Heart right ventricle (tissue), 16 donors: ENCODE results near the gene SCAMP3. TPM values are rescaled to one million over a fixed set of nuclear protein-coding genes. Genes with fewer than 3 reads are reported as not detected.

Experiments
- ATAC-seq, 8 donors: fragments of 200-7000 bp; cut with Tn5 transposase; one replicate each; pipeline ENCODE4 v1.9.1; 2020; ENCODE audit warnings: mild to moderate bottlenecking in 8 of 8, moderate library complexity in 8 of 8, moderate number of reproducible peaks in 1 of 8
- DNase-seq, 2 donors: peaks; one replicate each; pipeline ENCODE4 v3.0.0-alpha.2; 2020
- H3K27ac ChIP-seq, 10 donors: fragments of 200-600 bp; sonication (generic) in 2 of 10; one replicate each; pipeline versions ENCODE4 v1.5.0 to v1.8.0; 2020 to 2022; ENCODE audit warnings: mild to moderate bottlenecking in 3 of 10
- H3K27me3 ChIP-seq, 7 donors: fragments of 200-600 bp; one replicate each; pipeline ENCODE4 v1.8.0; 2021 to 2022; ENCODE audit warnings: mild to moderate bottlenecking in 2 of 7
- H3K36me3 ChIP-seq, 9 donors: fragments of 200-600 bp; sonication (generic) in 1 of 9; one replicate each; pipeline versions ENCODE4 v1.5.0 to v1.8.0; 2020 to 2022; ENCODE audit warnings: mild to moderate bottlenecking in 2 of 9
- H3K4me1 ChIP-seq, 9 donors: fragments of 200-600 bp; sonication (generic) in 1 of 9; one replicate each; pipeline versions ENCODE4 v1.5.0 to v1.8.0; 2020 to 2022; ENCODE audit warnings: mild to moderate bottlenecking in 4 of 9
- H3K4me3 ChIP-seq, 10 donors: fragments of 200-600 bp; sonication (generic) in 2 of 10; one replicate each; pipeline versions ENCODE4 v1.5.0 to v1.8.0; 2020 to 2022; ENCODE audit warnings: mild to moderate bottlenecking in 7 of 10, moderate library complexity in 2 of 10
- H3K9me3 ChIP-seq, 11 donors: fragments of 200-600 bp in 10 of 11; sonication (generic) in 2 of 11; one replicate each; pipeline versions ENCODE4 v1.5.0 to v1.8.0; 2013 to 2022; ENCODE audit warnings: mild to moderate bottlenecking in 2 of 11, control low read depth in 1 of 11, moderate library complexity in 1 of 11
- CTCF ChIP-seq, 9 donors: fragments of 200-600 bp; sonication (generic) in 2 of 9; IDR thresholded peaks; one replicate each; pipeline versions ENCODE4 v1.5.0 to v1.8.0; 2021 to 2022; ENCODE audit warnings: antibody characterized with exemption in 9 of 9, mild to moderate bottlenecking in 5 of 9, moderate library complexity in 1 of 9
- WGBS, 2 donors: extraction: QIAGEN DNeasy Blood & Tissue Kit; methylation state at CpG; one replicate each; pipeline ENCODE4 v1.1.7; 2013; ENCODE audit warnings: inconsistent platforms in 1 of 2; 5-methylcytosine and 5-hydroxymethylcytosine counted together
- intact Hi-C, 10 donors: fragments of 100-400 bp; cut with DNase I; formaldehyde crosslinking; loops; one replicate each; pipeline versions ENCODE4 v1.11.1 to v1.14.2; 2022
- polyA plus RNA-seq, 2 donors: library from polyadenylated mRNA; stranded (reverse); fragments of 200-250 nt; gene quantifications; one replicate each; pipeline ENCODE4 v1.2.3, GENCODE V29; 2013
- total RNA-seq, 10 donors: library from RNA; stranded (reverse); fragmentation: NEBNext Ultra II Directional in 3 of 10; extraction: Animal tissue kit (Norgen Biotek cat#: 25700) in 3 of 10; gene quantifications; one replicate each; pipeline versions ENCODE4 v1.2.1 to v1.2.4, GENCODE V29; 2021 to 2023
- donor health status: Arrhythmogenic right ventricular cardiomyopathy.
- donor health status: ischemic (EF 13 %, LVEDD 7.1; RV severe dilation, severe dysfunction).
- donor health status: healthy with polysubstance abuse.
- donor health status: DM: no; HTN: yes; CAD: no.
- donor health status: DM: no; HTN: no; CAD: no.
- donor health status: ischemic (EF 25% LVEDD 6.9; RV normal size, moderate dysfunction).
- donor health status: ischemic (EF 25% LVEDD 5.7; RV mildly dilated, moderate dysfunction).
- donor health status: healthy.
- donor health status: DM: yes; HTN: yes; CAD: no.
- donor health status: Ischemic cardiomyopathy.
- donor health status: ischemic (EF 35%, LVEDD 5.7; RV mildly dilated, moderate dysfunction).
- donor health status: nonischemic (EF 11% LVEDD 7.7; RV severe dilation, severe dysfunction).
- donor health status: DM: yes; HTN: yes; CAD: no.
- donor health status: PGD.
- donor health status: ischemic (EF 29% LVEDD 5.4; RV normal size, mild dysfunction).
- donor health status: nonischemic (EF 23%, LVEDD 6.1; RV moderate dilation, normal function).

Gene SCAMP3
- total and polyA plus RNA-seq, 12 donors: 47.9 to 109 (median 60.1) TPM

GRCh38 chr1:155272466-155273342 lies 10.5 kb upstream of the SCAMP3 start:
- no peak for TF ChIP-seq CTCF (IDR thresholded peaks at IDR 0.05)
- DNase-seq (no peak), ATAC-seq (peak; percentile 23 to 72 (median 31))
- Histone ChIP-seq H3K4me3 (peak overlapping the region; percentile 19 to 88 (median 76)), H3K4me1 (peaks cover 11 to 44% (median 35%) of the 10 kb centered on the region in 9 donors), H3K9me3 (no peaks in the 10 kb centered on the region), H3K27me3 (no peaks in the 10 kb centered on the region), H3K27ac (peak overlapping the region; percentile 78 to 97 (median 92)), H3K36me3 (peaks cover 0 to 43% (median 30%) of the 10 kb centered on the region in 9 donors)
- intact Hi-C loops: loop anchor here in 3 of 10 donors (2.0 to 5.0 kb wide), 2 partner anchors 35 to 36 kb away; partner anchors contain the start of gene FDPS (in 3 of the 3)
- WGBS, 2 donors: 3 to 4% methylated on average over 44 of the region's 44 CpGs

GRCh38 chr1:155269381-155269780 lies 7.2 kb upstream of the SCAMP3 start:
- Histone ChIP-seq H3K27ac (no peak overlapping the region), H3K4me3 (no peak overlapping the region), H3K4me1 (peaks cover 7 to 46% (median 27%) of the 10 kb centered on the region in 9 donors), H3K27me3 (no peaks in the 10 kb centered on the region), H3K36me3 (peaks cover 0 to 76% (median 57%) of the 10 kb centered on the region in 9 donors), H3K9me3 (no peaks in the 10 kb centered on the region)
- no peak for TF ChIP-seq CTCF (IDR thresholded peaks at IDR 0.05)
- ATAC-seq: no peak
- DNase-seq: no peak
- 94 to 96% methylated on average over 21 of the region's 21 CpGs for WGBS, 2 donors
- intact Hi-C loops: no loop called here

GRCh38 chr1:155268630-155269029 lies 6.5 kb upstream of the SCAMP3 start:
- no peak for TF ChIP-seq CTCF (IDR thresholded peaks at IDR 0.05)
- Histone ChIP-seq H3K4me3 (no peak overlapping the region), H3K36me3 (peaks cover 0 to 84% (median 65%) of the 10 kb centered on the region in 9 donors), H3K9me3 (no peaks in the 10 kb centered on the region), H3K4me1 (peaks cover 5 to 41% (median 23%) of the 10 kb centered on the region in 9 donors), H3K27ac (no peak overlapping the region), H3K27me3 (no peaks in the 10 kb centered on the region)
- ATAC-seq (no peak), DNase-seq (no peak)
- intact Hi-C loops: no loop called here
- WGBS, 2 donors: 88 to 93% methylated on average over 21 of the region's 21 CpGs

- Histone ChIP-seq H3K4me3 (no peak overlapping the region), H3K4me1 (peaks cover 8 to 43% (median 23%) of the 10 kb centered on the region in 9 donors), H3K36me3 (peaks cover 0 to 92% (median 72%) of the 10 kb centered on the region in 9 donors), H3K27me3 (no peaks in the 10 kb centered on the region), H3K9me3 (no peaks in the 10 kb centered on the region), H3K27ac (peak overlapping the region in 6 of 10 donors; percentile 24 to 64 (median 53))
- peak in 3 of 8 donors; percentile 26 to 67 (median 51) for ATAC-seq
- TF ChIP-seq CTCF (IDR thresholded peaks at IDR 0.05): no peak
- WGBS, 2 donors: 65 to 82% methylated on average over 2 of the region's 2 CpGs
- no peak for DNase-seq
- intact Hi-C loops: no loop called here
Measured at GRCh38 chr1:155267373-155267772, 5.2 kb upstream of the SCAMP3 start.
